HCT116 (cell line): ENCODE results near the gene OR1J1.

ENCODE experiments used
- CEBPB ChIP-seq: IDR thresholded peaks from 2 replicates; pipeline ENCODE4 v1.6.1; 2012; ENCODE audit warnings: low read depth
- CTCF ChIP-seq, 3 experiments: fragments of 200-600 bp in 1 of 3; sonication (generic) in 1 of 3; IDR thresholded peaks in 2 of 3; conservative IDR thresholded peaks in 1 of 3; 2 replicates each; pipeline ENCODE4 v1.5.1; 2012 to 2017; ENCODE audit warnings: low read depth in 2 of 3, low read length in 2 of 3, antibody characterized with exemption in 1 of 3, borderline replicate concordance in 1 of 3, control low read depth in 1 of 3, mild to moderate bottlenecking in 1 of 3, mixed read lengths in 1 of 3, mixed run types in 1 of 3, moderate library complexity in 1 of 3; ENCODE audit not compliant: insufficient read depth in 1 of 3
- EZH2 ChIP-seq: fragments of 200-600 bp; sonication (generic); IDR thresholded peaks from 2 replicates; pipeline ENCODE4 v1.6.1; 2017; ENCODE audit warnings: antibody characterized with exemption, mixed run types
- RAD21 ChIP-seq: IDR thresholded peaks from 2 replicates; pipeline ENCODE4 v1.6.1; 2012; ENCODE audit warnings: low read depth, mild to moderate bottlenecking
- REST ChIP-seq: IDR thresholded peaks from 2 replicates; pipeline ENCODE4 v1.6.1; 2012; ENCODE audit warnings: low read depth
- SIN3A ChIP-seq: IDR thresholded peaks from 2 replicates; pipeline ENCODE4 v1.6.1; 2012; ENCODE audit warnings: low read depth
- ZNF274 ChIP-seq: fragments of 200-500 bp; sonication (Bioruptor generic); IDR thresholded peaks from 2 replicates; pipeline ENCODE4 v1.6.1; 2014; ENCODE audit warnings: mild to moderate bottlenecking, low read depth, low read length, inconsistent platforms

- TF ChIP-seq CTCF (IDR thresholded peaks at IDR 0.05 in 2 of 3, conservative IDR thresholded peaks at IDR 0.05 in 1 of 3; ENCODE audit: borderline replicate concordance in 1 of 3, insufficient read depth in 1 of 3, low read depth in 2 of 3, low read length in 2 of 3) (peak; percentile 44 to 85 (median 83); a peak in 5 of 6 replicates), REST (no peak), CEBPB (no peak), RAD21 (peak; percentile 60), ZNF274 (no peak), EZH2 (no peak), SIN3A (no peak)
Measured at GRCh38 chr9:122498883-122499288, 21.2 kb upstream of the OR1J1 start.
